Measurements from ENCODE around the gene NFAT5.

Gene NFAT5

DNA sequence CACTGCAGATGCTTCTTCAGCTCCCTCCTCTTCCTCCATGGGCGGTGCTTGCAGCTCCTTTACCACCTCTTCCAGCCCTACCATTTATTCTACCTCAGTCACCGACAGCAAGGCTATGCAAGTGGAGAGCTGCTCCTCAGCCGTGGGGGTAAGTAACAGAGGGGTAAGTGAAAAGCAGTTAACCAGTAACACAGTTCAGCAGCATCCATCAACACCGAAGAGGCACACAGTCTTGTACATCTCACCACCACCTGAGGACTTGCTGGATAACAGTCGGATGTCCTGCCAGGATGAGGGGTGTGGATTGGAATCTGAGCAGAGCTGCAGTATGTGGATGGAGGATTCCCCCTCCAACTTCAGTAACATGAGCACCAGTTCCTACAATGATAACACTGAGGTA lies 81.3 kb downstream of the NFAT5 start:
- no peak for DNase-seq

DNA sequence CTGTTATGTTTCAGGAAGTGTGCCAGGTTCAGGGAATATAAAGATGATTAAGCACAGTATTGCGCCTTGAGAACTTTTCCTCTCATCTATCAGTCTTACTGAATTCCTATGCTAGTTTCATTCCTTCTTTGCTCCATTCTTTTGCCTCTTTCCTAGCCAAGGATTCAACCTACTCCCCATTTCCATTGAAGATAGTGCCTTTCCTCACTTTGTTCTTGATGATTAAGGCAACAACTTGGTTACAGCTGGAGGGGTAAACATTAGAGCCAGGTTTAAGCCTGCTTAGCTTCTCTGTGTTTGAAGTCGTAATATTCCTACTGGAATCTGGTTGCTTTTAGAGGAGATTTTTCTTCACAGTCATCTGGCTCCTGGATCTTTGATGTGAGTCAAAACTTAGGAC lies 85.5 kb downstream of the NFAT5 start:
- DNase-seq = no peak

DNA sequence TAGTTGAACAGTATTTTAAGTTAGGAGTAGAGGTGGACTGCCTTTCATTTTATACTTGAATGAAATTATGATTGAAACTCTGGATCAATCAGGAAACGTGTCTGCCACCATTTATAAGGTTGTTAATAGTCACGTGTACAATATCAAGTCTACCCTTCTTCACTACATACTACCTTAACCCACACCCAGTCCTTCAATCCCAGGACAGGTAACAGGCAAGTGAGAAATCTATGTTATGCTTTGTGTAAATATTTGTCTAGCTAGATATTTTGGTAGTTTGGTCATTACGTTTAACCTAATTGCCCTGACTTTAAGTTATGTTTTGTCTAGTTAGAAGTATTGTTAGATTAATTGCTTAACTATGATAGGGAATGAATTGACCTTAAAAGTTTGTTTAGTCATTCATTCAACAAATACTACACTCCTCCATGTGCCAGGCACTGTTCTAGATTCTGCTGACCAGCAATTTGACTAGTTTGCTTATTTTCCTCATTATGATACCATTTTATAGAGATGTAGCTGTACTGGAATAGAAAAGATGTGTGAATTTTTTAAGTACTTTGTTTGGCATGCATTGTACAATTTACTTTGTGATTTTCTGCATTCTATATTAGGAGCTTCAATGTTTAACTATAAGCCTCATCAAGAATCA lies 88.6 kb downstream of the NFAT5 start:
- DNase-seq = no peak

DNA sequence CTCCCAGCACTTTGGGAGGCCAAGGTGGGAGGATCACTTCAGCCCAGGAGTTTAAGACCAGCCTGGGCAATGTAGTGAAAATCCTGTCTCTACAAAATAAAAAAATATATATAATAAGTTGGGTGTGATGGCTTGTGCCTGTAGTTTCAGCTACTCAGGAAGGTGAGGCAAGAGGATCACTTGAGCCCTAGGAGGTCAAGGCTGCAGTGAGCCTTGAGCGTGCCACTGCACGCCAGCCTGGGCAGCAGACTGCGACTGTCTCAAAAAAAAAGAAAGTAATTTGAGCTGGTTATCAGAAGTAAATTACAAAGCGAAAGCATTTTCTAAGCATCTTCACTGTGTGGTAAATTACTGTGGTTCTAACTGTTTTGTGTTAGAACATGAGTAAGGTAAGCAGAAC lies 94.4 kb downstream of the NFAT5 start:
- no peak for DNase-seq

DNA sequence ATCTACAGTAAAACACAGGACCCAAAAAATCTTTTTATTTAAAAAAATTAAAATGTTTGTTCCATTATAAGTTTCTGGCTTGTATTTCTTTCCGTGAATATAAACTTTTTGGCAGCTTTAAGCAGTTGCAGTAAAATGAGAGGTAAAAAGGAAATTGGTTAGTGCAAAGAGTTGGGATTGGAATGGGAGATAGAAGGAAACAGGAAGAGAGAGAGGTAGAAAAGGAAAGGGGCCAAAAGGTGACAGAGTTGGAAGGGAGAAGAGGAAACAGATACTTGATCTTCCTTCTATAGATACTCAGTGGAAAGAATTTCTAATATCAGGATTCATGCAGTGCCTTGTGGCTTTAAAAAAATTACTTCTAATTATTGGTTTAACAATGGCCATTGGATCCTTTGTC lies 97.1 kb downstream of the NFAT5 start:
- no peak for DNase-seq

DNA sequence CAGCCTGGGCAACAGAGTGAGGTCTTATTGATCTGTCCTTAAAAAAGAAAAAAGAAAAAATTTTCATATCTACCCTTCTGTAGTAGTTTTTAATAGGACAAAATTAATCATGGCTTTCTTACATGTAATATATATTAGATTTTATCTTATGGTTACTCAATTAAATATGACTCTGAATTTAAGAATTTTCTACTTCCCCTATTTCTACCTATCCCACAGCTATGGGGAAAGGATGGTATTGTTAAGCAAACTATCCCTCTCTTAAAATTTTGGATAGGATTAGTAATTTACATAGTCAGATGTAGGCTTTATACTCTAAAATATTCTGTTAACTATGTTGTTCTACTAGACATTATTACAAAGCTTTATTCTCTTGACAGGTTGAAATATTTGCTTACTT lies 98.1 kb downstream of the NFAT5 start:
- DNase-seq = no peak

DNA sequence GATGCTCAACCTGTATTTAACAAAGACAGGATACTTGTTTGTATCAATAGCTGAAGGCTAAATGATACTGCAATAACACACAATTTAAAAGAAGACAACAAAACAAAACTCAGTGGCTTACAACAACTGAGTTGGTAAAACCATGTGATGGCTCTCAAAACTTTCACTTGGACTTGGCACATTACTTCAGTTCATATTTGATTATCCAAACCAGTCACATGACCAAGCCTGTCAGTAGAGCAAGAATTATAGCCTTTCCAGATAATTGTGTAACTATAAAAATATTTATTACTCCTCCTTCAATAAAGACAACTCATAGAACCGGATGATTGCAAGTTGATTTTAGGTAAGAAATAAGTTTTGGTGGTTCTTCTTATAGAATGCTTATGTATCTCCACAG lies 103.8 kb downstream of the NFAT5 start:
- no peak for DNase-seq

DNA sequence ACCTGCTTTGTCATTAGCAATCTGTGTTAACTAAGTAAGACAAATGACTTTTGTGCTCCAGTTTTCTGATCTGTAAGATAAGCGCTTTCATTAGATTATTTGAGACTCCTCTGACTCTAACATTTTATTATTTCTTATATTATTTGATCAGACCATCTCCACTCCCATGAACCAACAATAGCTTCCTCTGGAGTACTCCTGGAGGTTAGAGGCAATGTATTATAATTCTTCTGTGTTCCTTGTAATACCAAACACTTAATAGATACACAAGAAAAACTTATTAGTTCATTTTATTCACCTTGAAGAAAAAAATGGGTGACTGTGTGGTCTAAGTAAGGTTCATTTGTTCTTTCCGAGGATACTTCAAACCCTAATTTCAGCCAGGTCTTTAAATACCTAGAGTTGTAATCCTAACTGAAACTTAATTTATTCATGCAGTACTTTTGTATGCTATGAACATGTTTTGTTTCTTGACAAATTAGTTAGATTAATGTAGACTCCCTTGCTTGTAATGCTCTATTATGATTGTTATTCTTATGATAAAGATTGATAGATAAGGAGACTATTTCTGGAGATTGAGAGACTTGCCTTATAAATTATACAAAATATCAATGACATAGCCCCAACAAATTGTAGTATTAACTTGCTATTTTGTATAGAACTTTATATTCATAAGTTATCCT lies 106.7 kb downstream of the NFAT5 start:
- DNase-seq = no peak

DNA sequence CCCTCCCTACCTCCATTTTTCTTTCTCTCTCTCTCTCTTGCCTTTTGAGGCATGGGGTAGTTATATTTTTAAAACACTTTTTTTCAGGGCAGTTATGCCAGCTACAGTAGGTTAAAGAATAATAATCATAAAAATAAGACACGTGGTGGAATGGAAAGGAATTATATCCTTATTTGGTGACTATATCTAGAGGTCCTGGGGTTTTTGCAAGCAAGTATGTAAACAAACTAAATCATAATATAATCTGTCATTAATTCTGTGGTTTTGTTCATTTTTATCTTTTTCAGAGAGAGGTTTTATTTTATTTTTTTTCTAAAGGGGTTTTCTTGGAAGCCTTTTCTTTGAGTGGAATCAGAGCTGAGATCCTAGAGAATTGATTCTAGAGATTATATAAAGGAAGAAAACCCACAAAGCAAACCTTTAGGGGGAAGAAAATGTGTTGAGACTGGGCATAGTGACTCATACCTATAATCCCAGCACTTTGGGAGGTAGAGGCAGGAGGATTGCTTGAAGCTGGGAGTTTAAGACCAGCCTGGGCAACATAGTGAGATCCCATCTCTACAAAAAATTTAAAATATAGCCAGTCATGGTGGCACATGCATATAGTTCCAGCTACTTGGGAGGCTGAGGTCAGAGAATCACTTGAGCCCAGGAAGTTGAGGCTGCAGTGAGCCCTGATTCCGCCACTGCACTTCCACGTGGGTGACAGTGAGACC lies 107.4 kb downstream of the NFAT5 start:
- no peak for DNase-seq

DNA sequence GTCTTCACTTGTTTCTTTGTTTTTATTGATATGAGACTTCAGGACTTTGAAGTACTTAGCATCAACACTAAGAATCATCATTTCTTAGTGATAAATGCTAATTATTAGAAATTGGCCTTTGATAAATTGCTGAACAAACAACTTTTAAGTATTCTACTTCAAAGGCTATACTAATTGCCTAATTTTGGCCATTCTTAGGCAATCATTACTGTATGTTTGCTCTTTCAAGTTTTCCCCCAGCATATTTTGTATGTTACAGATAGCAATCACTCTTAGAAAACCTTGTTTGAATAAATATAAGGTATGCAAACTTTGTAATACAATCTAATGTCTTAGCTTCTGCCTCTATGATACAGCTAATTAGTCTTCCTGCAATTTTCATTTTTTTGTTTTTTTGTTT lies 114.6 kb downstream of the NFAT5 start:
- no peak for DNase-seq

DNA sequence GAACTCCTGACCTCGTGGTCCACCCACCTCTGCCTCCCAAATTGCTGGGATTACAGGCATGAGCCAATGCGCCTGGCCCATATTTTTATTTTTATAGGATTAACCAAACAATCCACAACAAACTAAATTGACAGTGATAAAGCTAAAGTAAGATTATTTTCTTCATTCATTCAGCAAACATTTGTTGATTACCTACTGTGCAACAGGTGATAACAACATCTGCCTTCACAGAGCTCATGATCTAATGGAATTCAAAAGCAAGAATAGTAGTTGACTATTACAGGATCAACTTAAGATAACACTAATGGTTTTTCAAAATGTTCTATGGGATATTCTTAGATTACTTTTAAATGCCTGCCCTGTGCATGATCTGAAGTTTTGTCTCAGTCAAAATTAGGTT lies 122.8 kb downstream of the NFAT5 start:
- no peak for DNase-seq

DNA sequence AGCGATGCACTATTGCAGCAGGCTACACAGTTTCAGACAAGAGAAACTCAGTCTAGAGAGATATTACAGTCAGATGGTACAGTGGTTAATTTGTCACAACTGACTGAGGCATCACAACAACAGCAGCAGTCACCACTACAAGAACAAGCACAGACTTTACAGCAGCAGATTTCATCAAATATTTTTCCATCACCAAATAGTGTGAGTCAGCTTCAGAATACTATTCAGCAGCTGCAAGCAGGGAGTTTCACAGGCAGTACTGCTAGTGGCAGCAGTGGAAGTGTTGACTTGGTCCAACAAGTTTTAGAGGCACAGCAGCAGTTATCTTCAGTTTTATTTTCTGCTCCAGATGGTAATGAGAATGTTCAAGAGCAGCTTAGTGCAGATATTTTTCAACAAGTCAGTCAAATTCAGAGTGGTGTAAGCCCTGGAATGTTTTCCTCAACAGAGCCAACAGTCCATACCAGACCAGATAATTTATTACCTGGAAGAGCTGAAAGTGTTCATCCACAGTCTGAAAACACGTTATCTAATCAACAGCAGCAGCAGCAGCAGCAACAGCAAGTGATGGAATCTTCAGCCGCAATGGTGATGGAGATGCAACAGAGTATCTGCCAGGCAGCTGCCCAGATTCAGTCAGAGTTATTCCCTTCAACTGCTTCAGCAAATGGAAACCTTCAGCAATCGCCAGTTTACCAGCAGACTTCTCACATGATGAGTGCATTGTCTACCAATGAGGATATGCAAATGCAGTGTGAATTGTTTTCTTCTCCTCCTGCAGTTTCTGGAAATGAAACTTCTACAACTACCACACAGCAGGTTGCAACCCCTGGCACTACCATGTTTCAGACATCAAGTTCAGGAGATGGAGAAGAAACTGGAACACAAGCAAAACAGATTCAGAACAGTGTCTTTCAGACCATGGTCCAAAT lies 126.5 kb downstream of the NFAT5 start:
- DNase-seq = no peak

DNA sequence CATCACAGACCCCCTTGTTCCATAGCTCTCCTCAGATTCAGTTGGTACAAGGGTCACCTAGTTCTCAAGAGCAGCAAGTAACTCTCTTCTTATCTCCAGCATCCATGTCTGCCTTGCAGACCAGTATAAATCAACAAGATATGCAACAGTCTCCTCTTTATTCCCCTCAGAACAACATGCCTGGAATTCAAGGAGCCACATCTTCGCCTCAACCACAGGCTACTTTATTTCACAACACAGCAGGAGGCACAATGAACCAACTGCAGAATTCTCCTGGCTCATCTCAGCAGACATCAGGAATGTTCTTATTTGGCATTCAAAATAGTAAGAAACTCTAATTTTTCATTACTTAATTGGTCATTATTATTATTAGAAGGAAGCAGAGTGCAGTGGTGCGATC lies 128.2 kb downstream of the NFAT5 start:
- no peak for DNase-seq

DNA sequence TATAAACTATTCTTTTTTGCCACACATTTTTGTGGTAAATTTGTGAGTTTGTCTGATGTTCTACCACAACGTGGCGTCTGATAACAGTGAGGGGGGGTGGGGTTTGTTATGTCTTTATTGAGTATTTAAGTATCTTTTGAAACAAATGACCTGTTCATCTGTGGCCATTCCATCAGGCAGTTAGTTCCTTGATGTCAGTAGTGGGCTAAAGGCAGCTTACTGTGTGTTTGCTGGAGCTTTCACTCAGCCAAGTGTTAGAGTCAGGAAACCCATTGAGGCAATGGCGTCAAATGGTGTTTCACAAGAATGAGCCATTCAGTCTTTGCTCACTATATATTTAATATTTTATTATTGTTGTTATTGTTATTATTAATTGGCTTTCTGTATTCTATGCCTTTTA lies 132.6 kb downstream of the NFAT5 start:
- no peak for DNase-seq

DNA sequence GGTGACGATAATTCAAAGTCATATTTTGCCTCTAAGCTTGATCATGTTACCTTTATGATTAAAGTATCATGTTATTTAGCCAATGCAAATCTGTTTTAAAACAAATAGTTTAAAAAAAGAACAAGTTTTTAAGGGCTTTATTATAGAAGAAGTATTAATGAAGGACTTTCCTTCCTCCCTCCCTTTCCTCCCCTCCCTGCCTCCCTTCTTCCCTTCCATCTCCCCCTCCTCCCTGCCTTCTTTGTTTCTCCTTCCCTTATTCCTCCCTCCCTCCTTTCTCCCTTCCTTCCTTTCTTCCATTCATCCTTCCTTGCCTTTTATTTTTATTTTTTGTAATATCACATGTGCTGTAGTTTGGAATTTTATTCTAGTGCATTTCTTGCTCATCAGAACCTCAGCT lies 134.1 kb downstream of the NFAT5 start:
- no peak for DNase-seq

DNA sequence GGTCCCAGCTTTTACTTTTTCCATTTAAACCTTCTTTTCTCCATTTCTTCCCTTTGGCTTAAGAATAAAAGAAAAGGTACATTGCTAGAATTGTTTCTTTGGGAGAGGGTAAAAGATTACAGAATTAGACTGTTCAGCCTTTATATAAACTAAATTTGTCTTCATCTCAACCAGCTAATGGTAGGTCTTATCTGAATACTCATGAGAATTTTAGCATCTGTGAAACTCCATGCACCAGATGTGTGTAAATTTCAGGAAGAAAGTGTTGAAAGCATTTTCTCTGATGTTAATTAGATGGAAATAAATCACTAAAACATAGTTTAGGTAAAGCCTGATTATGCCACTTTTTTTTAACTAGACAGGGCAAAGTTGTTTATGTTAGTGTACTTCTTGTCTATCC lies 135.7 kb downstream of the NFAT5 start:
- no peak for DNase-seq

DNA sequence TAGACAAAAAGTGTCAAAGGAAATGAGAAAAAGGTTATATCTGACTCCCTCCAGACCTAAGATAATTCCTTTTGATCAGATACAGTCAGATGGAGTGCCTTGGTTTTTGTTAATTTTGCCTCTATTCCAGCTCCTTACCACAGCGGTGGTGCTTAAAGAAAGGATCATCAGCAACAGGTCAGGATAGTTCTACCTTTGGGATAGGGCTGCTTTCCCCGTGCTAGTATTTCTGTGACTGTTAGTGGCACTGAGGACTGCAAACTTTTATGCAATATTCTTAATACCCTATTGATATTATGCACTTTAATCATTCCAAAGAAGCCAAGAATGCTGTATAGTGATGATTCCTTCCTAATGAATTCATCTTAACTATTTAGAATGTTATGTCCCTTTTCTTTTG lies 136.1 kb downstream of the NFAT5 start:
- no peak for DNase-seq

DNA sequence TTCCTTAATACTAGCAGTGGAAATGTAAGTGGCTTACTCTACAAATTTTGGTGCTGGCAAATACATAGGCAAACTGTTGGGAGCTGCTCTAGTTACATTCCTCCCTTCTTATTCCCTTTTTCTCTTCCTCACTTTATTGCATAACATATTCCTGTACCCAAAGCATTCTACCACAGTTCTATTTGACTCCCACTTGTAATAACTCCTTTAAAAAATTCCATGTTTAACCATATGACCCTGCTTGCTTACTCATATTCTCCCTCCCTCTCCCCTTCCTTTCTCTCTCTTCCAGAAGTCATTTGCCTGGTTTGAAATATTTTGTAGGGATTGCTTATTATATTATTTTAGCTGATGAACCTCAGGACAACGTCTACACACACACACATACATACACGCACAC lies 137.9 kb downstream of the NFAT5 start:
- no peak for DNase-seq

DNA sequence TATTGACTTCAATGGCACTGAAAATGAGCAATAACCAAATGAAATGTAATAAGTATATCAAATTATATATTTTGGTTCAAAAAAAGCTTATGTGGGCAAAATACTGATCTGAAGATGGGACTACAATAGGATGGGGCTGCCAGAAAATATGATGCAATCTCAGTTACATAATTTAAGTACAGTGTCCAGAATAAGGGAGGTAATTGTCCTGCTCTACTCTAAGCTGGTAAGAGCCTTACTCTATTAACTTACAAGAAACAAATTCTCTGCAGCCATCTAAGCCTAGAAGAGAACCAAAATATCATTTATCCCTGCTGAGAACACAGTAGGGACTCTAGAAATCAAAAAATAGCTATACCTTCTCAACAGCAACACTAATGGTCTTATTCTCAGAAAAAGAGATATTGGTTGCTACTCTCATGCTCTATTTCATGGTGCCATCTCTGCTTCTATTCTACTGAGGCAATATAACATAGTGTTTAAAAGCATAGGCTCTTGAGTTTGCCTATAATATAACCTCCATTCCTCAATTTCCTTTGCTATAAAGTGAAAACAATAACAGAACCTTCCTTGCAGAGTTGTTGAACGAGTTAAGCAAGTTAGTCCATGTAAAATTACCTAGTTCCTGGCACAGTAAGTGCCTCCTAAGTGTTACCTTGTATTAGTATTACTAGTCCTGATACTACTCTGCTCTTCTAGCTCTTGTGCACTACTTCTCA lies 140.6 kb downstream of the NFAT5 start:
- no peak for DNase-seq

DNA sequence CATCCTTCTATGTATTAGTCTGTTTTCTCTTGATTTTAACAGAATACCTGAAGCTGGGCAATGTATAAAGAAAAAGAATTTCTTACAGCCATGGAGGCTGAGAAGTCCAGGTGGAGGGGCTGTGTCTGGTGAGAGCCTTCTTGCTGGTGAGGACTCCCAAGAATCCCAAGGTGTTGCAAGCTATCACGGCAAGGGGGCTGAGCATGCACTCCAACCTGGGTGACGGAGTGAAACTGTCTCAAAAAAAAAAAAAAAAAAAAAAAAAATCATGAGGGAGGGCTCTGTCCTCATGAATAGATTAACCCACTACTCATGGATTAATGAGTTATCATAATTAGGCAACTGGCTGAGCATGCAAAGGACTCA lies 141.2 kb downstream of the NFAT5 start:
- DNase-seq = no peak

DNA sequence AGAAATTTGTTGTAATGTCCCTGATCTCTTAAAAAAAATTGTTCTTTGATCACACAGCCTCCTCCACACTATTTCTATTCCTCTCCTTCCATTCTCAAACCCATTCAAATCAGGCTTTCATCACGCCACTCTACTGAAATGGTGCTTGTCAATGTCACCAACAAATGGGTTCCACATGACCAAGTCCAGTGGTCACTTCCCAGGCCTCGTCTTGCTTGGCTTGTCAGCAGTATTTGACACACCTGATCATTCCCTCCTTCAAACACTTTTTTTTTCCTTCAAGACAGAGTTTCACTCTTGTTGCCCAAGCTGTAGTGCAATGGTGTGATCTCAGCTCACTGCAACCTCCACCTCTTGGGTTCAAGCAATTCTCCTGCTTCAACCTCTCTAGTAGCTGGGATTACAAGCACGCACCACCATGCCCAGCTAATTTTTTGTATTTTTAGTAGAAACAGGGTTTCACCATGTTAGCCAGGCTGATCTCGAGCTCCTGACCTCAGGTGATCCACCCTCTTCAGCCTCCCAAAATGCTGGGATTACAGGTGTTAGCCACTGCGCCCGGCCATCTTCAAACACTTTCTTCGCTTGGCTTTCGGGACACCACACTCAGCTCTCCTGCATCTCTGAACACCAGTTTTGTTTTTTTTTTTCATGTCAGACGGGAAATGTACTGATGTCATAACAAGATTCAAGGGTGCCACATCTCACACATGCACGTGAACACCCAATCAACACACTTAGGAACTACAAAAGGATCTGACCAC lies 142.3 kb downstream of the NFAT5 start:
- DNase-seq = no peak

Data from activated gamma-delta T cell treated with Interleukin-2 at 50 U/mL for 16 hours (primary cell).